HG02759 (cell line): ENCODE measurements around the gene RBM17.
"Not testable (repeated sequence)": the region's sequence is repeated elsewhere in the genome, so short reads cannot be mapped to it uniquely, and the experiment has no call there.

Experiments used
- ATAC-seq: cut with Tn5 transposase; IDR thresholded peaks from one replicate; pipeline ENCODE4 v1.9.1; 2021; ENCODE audit warnings: mild to moderate bottlenecking, moderate library complexity; ENCODE audit not compliant: unreplicated experiment

RBM17 gene

DNA sequence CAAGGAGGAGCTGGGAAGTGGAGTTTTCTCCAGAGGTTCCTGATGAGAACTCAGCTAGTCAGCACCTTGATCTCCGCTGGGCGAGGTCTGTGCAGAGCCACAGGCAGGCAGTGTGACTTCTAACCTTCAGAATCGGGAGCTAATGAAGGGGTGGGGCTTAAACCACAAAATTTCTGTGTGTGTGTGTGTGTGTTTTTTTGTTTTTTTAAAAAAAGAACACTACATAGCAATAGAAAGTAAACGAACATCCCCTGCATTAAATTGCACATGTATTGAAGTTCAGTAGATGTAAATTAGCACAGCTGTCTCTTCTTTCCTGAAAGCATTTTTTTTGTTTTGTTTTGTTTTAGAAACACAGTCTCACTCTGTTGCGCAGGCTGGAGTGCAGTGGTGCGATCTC is 46.2 kb downstream of the RBM17 start:
- no peak for ATAC-seq

DNA sequence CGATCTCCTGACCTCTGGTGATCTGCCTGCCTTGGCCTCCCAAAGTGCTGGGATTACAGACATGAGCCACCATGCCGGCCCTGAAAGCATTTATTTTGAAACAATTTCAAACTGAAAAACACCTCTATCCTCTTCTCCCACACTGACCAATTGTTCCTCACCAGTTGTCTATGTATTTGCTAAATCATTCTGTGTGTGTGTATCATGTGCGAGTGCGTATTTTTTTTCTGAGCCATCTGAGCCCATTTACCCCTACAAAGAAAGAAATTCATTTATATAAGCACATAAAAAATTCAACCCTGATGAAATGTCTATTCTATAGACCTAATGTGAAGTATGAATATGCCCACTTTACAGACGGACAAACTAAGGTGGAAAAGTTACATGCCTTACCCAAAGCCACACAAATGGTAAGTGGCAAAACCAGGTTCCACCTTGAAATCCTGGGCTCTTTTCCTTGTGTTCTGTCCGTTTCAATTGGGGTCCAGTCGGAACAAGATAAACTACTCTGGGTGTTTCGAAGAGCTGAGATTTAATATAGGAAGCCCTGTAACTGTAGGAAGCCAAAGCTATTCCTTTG is 46.8 kb downstream of the RBM17 start:
- ATAC-seq, result no peak

DNA sequence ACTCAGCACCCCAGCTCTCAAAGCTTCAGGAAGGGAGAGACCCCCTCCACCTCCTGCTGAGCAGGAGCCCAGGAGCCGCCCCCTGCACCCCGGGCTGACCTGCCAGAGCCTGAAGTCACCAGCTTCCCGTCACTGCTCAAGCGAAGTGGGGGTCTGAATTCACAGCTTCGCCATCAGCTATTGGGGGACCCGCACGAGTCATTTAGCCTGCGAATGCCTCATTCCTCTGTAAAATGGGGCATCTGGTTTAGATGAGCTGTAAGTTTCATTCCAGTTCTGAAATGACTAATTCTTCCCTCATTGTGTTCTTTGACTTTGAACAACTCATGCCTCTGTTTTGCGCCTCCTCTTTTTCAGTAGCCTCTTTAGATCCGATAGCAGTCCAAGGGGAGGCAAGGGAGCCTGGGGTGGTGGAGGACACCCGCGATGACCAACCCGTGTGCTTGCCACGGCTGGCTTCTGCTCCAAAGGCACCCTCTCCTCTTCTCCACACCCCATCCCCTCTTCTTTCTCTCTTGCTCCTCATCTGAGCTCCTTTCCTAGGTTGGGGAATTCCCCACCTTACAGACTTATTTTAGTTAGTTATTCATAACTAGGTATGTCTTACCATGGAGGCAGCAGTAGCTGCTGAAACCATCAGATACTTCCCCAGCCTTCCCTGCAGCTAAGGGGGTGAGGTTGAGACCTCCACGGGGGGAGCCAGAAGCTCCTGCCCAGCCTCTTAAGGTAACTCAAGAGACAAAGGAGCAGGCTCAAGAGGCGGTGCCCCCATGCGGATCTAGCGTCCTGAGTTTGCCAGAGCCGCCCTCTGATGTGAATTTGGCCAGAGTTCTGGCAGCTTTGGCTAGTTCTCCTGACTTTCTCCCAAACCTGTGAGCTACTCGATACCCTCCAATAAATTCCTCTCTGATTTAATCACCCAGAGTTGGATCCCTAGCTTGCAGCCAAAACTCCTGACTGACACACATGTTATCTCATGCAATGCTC is 47.7 kb downstream of the RBM17 start:
- ATAC-seq, result peak; percentile 52

DNA sequence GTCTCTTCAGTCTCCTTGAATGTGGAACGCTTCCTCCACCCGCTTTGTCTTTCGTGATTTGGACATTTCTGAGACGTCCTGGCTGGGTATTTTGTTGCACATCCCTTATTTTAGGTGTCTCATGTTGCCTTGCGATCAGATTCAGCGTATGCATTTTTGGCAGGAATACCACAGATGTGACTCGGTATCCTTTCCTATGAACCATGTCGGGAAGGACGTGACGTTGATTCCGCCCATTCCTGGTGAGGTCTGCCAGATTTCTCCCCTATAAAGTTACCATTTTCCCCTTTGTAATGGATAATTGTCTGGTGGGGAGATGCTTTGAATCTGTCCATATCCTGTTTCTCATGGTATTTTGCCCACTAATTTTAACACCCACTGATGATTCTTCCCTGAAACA is 49.6 kb downstream of the RBM17 start:
- no peak for ATAC-seq

DNA sequence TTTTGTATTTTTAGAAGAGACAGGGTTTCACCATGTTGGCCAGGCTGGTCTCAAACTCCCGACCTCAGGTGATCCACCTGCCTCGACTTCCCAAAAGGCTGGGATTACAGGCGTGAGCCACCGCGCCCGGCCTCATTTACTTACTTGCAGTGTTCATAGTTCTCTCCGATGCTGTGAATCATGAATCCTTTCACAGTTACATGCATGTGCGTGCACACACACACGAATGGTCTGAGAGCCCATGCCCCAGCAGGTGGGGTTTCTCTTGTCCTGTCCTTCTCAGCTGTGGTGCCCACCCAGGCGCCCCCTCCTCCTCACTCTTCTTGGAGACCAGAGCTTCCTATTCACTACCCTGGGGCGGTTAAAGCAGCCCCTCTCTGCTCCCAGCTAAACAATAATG is 50.6 kb downstream of the RBM17 start:
- no peak for ATAC-seq

DNA sequence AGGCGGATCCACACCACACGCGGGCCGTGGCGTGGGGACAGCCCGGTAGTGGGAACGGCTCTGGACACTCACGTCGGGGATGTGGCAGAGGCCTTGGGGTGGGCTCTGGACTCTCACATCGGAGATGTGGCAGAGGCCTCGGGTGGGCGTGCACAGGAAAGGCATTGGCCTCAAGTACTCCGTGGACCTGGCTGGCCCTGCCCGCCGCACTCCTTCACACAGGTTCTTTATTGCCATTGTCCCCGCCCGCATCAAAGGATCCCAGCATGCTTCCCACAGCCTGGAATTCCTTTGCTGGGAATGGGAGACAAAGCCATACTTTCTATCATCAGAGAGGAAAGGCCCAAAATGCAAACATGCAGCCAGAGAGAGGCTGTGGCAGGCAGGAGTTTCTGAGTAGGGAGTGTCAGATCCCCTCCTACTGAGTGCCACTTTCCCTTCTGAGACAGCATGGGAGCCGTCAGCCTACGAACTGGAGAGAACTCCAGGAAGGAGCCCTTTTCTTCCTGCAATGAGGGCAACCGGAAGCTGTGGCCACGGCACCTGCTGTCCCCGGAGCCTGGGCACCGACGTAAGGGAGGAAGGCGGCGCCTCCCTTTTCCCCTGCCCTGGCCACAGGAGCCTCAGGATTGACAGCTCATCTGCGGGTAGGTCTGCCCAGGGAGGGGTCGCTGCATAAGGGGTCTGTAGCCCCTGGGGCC is 51.5 kb downstream of the RBM17 start:
- ATAC-seq, result no peak

DNA sequence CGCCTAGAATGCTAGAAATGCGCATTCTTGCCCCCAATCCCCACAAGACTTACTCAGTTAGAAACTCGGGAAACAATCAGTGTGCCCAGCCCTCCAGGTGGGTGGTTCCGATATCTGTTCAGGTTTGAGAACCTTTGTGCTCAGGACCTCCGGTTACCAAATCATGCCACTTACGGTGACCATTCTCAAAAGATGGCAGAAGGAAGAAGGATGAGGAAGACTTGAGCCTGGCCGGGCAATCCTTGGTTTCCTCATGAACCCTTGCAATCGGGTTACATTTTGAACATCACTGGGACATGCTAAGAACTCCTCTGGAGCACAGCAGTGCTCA is 52.1 kb downstream of the RBM17 start:
- ATAC-seq, result no peak

DNA sequence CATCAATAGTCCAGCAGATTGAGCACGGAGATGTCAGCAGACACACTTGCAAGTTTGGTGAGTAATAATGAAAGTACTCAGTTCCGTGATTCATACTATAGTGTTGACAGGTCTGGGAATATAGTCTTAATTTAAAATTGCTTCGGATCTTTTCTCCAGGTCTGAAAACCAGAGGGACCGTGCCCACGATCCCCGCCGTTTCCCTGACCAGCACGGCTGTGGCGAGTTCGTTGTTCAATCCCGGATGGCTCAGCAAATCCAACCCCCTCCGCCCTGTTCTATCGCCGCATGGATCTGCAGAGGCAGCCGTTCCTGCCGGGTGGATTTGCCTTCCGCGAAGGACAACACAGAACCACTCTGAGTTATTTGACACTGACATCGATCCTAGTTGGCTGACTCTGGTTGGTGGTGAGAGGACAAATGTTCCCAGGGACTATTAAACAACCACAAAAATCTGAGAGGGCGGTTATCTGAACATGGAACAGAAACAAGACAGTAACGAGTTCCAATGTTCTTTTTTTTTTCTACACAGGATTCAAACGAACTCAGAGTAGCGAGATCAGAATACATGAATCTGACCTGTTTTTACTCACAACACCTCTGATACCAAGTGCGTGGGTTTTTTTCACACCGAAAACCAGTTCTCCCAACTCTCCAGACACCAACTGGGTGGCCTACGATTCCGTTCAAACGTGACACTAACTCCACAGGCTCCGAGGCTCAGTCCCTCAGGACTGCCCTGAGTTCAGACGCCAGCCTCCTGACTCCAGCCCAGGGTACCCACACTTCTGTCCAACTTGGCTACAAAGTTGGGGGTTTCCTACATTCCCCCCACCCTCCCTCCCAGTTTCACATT is 52.7 kb downstream of the RBM17 start:
- peak; percentile 42 for ATAC-seq

DNA sequence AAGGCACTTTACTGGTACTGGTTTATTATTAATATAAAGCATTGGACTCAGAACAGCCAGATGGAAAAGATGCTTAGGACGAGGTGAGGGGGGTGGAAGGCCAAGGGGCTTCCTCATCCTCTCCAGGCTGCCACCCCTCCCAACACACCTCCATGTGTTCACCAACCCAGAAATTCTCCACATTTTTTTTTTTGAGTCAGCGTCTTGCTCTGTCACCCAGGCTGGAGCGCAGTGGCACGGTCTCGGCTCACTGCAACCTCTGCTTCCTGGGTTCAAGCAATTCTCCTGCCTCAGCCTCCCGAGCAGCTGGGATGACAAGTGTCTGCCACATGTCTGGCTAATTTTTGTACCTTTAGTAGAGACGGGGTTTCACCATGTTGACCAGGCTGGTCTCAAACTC is 53.4 kb downstream of the RBM17 start:
- not testable (repeated sequence) for ATAC-seq

DNA sequence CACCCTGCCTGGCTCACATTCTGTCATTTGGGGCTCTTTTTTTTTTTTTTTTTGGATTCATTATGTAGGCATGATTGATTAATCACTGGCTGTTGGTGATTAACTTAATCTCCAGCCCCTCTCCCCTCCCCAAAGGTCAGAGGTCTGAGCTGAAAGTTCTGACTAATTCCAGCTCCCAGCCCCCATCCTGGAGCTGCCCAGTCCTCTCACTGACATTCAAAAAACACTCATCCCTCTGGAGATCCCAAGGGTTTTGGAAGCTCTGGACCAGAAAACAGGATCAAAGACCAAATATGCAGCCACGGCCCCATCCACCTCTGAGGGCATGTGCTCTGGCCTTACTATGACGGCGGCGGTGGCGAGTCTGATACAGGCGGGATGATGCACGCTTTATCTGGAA is 53.8 kb downstream of the RBM17 start:
- no peak for ATAC-seq

DNA sequence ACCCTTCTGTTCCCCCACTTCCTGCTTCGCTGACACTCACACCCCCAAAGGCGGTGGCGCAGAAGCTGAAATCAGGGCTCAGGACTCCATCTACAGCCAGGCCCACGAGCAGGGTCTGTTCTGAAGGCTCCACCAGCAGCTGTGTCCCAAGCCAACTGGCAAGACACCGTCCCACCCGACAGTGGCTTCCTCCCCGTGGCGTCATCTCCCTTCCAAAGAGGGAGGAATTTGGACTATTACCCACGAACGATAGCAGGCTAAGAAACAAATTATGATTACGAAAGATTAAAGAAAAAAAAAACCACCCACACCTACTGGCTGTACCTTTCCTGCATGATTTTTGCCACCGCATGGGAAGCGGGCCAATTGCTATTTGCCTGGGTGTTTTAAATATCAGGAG is 54.3 kb downstream of the RBM17 start:
- no peak for ATAC-seq

DNA sequence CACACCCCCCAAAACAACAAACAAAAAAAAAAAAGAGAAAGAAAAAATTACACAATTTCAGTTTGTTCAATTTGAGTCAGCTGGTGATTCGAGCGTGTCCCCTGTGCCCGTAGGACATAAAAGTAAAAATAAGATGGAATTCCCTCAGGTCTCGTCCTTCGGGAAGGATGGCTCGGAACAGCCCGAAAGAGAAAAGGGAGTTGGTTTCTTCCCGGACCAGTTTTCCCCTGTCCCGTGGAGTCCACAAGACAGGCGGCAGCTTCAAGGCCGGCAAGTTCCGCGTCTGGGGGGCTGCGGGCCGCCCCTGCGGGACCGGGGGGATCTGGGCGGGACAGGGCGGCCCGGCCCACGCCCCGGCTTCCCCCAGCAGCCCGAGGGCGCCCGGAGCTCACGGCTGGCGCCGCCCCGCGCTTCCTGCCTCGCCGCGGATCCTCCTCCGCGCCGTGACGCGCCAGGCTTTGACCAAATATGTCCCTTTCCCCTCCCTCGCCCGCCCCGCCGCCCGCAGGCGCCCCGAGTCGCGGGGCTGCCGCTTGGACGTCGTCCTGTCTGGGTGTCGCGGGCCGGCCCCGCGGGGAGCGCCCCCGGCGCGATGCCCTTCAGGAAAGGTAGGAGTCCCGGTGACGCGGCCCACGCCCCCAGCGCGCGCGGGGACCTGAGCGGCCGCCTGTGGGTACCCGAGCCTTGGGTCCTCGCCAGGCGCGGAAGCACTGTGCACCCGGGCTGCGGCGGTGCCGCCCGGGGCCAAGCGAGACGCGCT is 55.8 kb downstream of the RBM17 start:
- peak; percentile 82 for ATAC-seq

DNA sequence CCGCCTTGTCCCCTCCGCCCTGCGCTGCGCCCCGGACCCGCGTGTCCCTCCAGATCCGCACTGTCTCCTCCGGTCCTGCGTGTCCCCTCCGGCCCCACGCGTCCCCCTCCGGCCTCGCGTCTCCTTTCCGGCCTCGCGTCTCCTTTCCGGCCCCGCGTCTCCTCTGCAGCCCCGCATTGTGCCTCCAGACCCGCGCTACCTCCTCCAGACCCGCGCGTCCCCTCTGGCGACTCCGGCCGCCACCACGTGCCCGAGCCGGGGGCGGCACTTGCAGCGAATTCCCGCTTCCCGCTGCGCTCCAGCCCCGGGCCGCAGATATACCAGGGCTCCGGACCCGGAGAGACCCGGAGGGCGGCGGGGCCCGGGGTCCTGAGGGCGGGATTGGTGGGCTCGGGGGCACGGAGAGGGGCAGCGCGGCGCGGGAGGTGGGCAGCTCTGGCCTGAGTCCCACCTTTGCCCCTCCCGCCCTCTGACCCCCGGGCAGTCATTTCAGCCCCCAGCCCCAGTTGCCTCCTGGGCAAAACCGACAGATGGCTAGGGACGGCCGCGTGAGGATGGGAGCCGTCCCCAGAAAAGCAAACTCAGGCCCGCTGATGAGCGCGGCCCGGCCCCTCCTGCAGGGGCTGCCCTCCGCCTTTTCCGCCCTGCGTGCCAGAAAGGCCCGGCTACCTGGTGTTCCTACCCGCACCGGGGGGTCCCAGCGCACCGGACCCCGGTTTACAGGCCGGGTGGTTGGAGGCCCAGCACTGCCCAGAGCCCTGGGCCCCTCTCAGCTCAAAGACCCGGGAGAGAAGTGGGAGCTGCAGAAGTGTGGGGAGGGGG is 56.5 kb downstream of the RBM17 start:
- peak; percentile 5 for ATAC-seq

DNA sequence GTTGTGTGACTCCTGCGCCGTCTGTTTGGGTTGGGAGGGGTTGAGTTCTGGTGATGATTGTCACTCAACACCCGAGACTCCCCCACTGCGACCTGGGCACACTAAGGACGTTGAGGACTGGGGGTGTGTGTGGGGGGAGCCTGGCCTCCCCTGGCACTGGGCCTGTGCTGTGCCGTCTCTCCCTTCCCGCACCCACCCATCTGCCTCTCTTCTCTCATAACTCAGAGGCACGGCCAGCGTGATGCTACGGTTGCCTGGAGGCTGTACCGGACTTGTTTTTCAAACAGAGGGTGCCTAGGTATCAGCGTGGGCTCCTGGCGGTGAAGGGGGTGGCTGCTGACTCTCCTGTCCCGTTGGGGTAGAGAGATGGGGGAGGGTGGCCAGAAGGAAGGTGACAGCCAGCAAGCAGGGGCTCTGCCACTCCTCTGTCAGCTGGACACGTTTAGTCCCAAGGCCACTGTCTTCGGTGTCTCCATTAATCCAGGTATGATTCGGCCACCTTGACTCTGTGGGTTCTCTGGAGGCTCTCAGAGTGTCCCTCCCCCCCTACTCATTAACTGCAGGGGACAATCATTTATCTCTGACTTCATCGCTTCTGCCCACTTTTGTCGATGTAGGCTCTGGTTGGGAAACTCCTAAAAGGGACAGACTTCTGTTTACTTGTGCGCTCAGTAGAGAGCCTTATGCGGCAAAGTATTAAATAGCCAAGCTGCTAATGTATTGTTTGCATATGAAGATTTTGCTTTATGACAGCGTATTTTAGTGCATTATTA is 57.4 kb downstream of the RBM17 start:
- ATAC-seq, result no peak

DNA sequence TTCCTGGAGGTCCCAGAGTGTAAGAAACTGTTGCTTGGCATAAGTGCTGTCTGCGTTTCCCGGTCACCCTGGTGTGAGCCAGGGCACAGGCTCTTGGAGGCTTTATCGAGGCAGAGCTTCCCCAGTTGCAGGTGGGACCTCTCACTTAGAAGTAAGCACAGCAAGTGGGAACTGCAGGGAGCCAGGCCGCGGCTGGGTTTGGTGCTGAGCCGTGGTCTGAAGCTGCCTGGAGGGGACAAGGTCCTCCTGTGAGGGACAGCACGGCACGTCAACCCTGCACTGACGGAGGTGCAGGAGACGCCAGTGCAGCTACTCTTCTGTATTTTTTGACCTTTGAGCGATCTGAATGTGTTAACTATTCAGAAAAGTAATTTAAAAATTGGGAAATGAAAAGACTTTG is 58.1 kb downstream of the RBM17 start:
- ATAC-seq, result no peak

DNA sequence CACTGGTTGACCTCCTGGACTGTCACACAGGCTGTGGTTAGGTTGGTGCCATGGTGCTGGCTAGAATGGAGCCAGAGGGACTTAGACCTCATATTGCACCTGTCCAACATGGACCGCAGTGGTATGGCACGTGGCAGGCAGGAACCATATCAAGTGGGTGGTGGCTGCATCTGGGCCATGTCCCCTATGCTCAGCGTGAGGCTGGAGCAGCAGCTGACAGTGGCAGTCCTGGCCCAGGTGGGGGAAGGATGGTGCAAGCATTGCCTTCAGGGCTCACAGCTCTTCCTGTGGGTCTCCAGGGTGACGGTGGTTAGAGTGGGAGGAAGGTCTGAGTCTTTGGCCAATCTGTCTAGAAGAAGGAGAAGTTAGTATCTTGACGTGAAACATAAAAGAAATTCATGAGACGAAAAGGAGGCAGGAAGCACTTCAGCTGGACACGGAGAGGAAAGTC is 59.4 kb downstream of the RBM17 start:
- ATAC-seq, result peak; percentile 9

DNA sequence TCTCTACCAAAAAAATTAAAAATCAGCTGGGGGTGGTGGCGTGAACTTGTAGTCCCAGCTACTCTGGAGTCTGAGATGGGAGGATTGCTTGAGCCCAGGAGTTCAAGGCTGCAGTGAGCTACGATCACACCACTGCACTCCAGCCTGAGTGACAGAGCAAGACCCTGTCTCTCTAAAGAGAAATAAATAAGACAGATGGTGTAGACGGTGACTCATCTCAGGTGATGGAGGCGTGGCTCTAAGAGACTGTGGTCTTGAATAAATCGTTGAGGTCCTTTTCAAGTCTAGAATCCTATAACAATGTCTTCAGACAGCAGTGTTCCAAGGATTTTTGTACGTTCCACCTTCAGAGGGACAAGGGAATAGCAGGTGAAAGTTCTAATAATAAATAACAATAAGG is 60.1 kb downstream of the RBM17 start:
- no peak for ATAC-seq
